Measurements from ENCODE around the gene KRT78. TPM values are rescaled to one million over a fixed set of nuclear protein-coding genes. Genes with fewer than 3 reads are reported as not detected.

KRT78 gene
- total and polyA plus RNA-seq, 8 donors: 0.73 to 98.0 (median 0.76) TPM; not detected in 5

DNA sequence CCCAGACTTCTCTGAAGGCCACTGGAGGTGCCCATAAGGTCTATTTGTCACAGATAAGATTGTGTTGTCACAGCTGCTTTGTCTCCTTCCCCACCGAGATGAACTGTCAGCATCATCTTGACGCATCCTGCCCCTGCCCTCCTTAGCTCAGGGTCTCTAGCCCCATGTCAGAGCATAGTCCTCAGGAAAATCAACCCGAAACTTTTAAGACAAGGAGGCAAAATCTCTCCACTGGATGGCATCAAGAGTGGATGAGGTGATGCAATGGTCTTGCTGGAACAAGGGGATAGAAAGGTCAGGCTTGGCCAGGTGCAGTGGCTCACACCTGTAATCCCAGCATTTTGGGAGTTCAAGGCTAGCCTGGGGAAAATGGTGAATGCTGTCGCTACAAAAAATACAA lies 22.8 kb downstream of the KRT78 start:
- TF ChIP-seq POLR2A (IDR thresholded peaks at IDR 0.05): no peak
- TF ChIP-seq EP300 (IDR thresholded peaks at IDR 0.05): no peak
- no peak for TF ChIP-seq POLR2AphosphoS5 (IDR thresholded peaks at IDR 0.05)
- TF ChIP-seq CTCF (IDR thresholded peaks at IDR 0.05): no peak
- Histone ChIP-seq H3K4me3 (no peak overlapping the region), H3K27ac (no peak overlapping the region), H3K36me3 (no peaks in the 10 kb centered on the region), H3K9me3 (no peaks in the 10 kb centered on the region), H3K4me1 (peaks cover 0 to 10% (median 0%) of the 10 kb centered on the region in 4 donors), H3K27me3 (peaks cover 0 to 9% (median 0%) of the 10 kb centered on the region in 3 donors)
- no peak for DNase-seq
- intact Hi-C loops (cut with DNase I; ENCODE audit: low total_unique reads): no loop called here
- 64 to 73% (median 73%) methylated on average over 4 of the region's 4 CpGs for WGBS, 5 donors

- H3K4me3 ChIP-seq: no peak overlapping the region
- intact Hi-C loops (cut with DNase I; ENCODE audit: low total_unique reads): no loop called here
- H3K27ac ChIP-seq: no peak overlapping the region
- peaks cover 0 to 10% (median 0%) of the 10 kb centered on the region in 4 donors for H3K4me1 ChIP-seq
- H3K36me3 ChIP-seq: no peaks in the 10 kb centered on the region
- H3K27me3 ChIP-seq: peaks cover 0 to 15% (median 0%) of the 10 kb centered on the region in 3 donors
- TF ChIP-seq EP300 (IDR thresholded peaks at IDR 0.05): no peak
- no peak for TF ChIP-seq POLR2A (IDR thresholded peaks at IDR 0.05)
- TF ChIP-seq CTCF (IDR thresholded peaks at IDR 0.05): no peak
- no peak for TF ChIP-seq POLR2AphosphoS5 (IDR thresholded peaks at IDR 0.05)
- H3K9me3 ChIP-seq: no peaks in the 10 kb centered on the region
- DNase-seq: no peak
- 81 to 92% (median 89%) methylated on average over 5 of the region's 5 CpGs for WGBS, 5 donors
These were observed 23.9 kb downstream of the KRT78 start for GRCh38 chr12:52824741-52825410.

DNA sequence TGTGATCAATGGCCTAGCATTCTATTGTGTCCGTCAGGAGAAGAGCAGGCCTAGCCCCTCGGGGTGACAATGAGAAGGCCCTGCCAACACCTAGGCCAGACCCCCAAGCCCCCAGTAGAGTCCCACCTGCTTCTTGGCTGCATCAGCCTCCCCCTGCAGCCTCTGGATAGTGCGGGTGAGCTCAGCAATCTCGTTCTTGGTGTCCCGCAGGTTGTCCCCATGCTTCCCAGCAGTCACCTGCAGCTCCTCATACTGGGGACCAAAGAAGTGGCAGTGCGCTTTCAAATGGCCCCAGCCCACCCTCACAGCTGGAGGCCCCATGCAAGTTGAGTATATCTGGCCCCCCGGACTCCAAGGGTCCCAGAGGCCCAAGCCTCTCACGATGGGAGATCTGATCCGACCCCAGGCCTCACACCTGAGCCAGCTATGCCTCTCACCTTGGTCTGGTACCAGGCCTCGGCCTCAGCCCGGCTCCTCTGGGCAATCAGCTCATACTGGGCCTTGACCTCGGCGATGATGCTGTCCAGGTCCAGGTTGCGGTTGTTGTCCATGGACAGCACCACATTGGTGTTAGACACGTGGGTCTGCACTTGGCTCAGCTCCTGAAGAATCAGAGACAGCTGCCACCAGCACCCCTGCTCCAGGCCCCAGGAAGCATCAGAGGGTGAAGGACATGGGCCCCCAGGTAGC lies 24.9 kb downstream of the KRT78 start:
- no peaks in the 10 kb centered on the region for H3K9me3 ChIP-seq
- TF ChIP-seq EP300 (IDR thresholded peaks at IDR 0.05) (no peak), POLR2AphosphoS5 (IDR thresholded peaks at IDR 0.05) (no peak), CTCF (IDR thresholded peaks at IDR 0.05) (no peak), POLR2A (IDR thresholded peaks at IDR 0.05) (no peak)
- intact Hi-C loops (cut with DNase I; ENCODE audit: low total_unique reads): no loop called here
- 80 to 93% (median 89%) methylated on average over 9 to 15 of the region's 15 CpGs for WGBS, 5 donors
- H3K27ac ChIP-seq: no peak overlapping the region
- peaks cover 0 to 10% (median 0%) of the 10 kb centered on the region in 4 donors for H3K4me1 ChIP-seq
- no peak for DNase-seq
- no peak overlapping the region for H3K4me3 ChIP-seq
- H3K36me3 ChIP-seq: no peaks in the 10 kb centered on the region
- peaks cover 0 to 23% (median 5%) of the 10 kb centered on the region in 3 donors for H3K27me3 ChIP-seq

DNA sequence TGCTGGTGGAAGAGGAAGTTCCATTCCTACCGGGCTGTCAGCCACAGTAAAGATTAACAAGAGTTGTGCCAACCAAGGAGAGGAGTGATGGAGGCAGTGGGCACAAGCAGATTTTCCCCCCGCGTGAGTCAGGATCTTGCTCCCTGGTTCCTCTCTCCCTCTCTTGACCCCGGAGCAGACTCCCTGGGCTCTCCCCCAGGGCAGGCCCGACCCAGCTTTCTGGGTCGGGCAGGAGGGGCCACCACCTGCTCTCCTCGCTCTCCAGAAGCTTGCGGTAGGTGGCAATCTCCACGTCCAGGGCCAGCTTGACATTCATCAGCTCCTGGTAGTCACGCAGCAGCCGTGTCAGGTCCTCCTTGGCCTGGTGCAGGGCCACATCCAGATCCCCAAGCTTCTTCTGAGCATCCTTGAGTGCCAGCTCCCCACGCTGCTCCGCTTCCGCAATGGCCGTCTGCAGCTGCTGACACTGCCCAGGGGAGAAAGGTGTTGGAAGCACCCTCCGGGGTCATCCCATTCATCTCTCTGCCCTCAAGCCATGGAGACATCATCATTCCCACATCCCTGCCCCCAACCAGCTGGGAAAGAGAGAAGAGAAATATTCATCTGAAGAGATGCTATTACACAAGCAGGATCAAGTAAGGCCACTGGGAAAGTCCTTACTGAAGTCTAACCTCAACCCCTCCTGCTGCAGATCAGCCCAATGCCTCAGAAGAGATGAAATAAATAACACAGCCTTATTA lies 25.9 kb downstream of the KRT78 start:
- no peaks in the 10 kb centered on the region for H3K9me3 ChIP-seq
- no peak overlapping the region for H3K4me3 ChIP-seq
- 72 to 78% (median 76%) methylated on average over 12 to 16 of the region's 16 CpGs for WGBS, 5 donors
- H3K27ac ChIP-seq: no peak overlapping the region
- H3K36me3 ChIP-seq: no peaks in the 10 kb centered on the region
- peaks cover 0 to 31% (median 8%) of the 10 kb centered on the region in 3 donors for H3K27me3 ChIP-seq
- DNase-seq: no peak
- intact Hi-C loops (cut with DNase I; ENCODE audit: low total_unique reads): no loop called here
- H3K4me1 ChIP-seq: peaks cover 0 to 10% (median 0%) of the 10 kb centered on the region in 4 donors
- TF ChIP-seq CTCF (IDR thresholded peaks at IDR 0.05) (no peak), EP300 (IDR thresholded peaks at IDR 0.05) (no peak), POLR2A (IDR thresholded peaks at IDR 0.05) (no peak), POLR2AphosphoS5 (IDR thresholded peaks at IDR 0.05) (no peak)

All from stomach (tissue), 9 donors.